Measurements from ENCODE around the gene TPTE2. TPM values are rescaled to one million over a fixed set of nuclear protein-coding genes. Genes with fewer than 3 reads are reported as not detected.
"Not testable (repeated sequence)": the region's sequence is repeated elsewhere in the genome, so short reads cannot be mapped to it uniquely, and the experiment has no call there.

The TPTE2 gene
- total RNA-seq = not detected

- ATAC-seq = not testable (repeated sequence)
- no CpG with 5 or more reads among the region's 32 CpGs for WGBS, 2 donors (ENCODE audit: low coverage in 1 of 2)
Observed at GRCh38 chr13:19561127-19561582, at the start of gene TPTE2. TSS of gene TPTE2 (minus strand) at chr13:19561532. CDS start at chr13:19503234, 58,298 bp downstream.

GRCh38 chr13:19607523-19608078 lies 46.3 kb upstream of the TPTE2 start:
- Histone ChIP-seq H3K36me3 (no peaks in the 10 kb centered on the region), H3K27me3 (peaks cover 34% of the 10 kb centered on the region), H3K4me1 (peaks cover 0 to 3% (median 0%) of the 10 kb centered on the region in 3 donors), H3K9me3 (no peaks in the 10 kb centered on the region), H3K4me3 (no peak overlapping the region), H3K27ac (no peak overlapping the region)
- WGBS, 2 donors (ENCODE audit: low coverage in 1 of 2) = 90 to 97% methylated on average over 8 to 10 of the region's 10 CpGs
- TF ChIP-seq POLR2A (IDR thresholded peaks at IDR 0.05) (no peak), EP300 (IDR thresholded peaks at IDR 0.05) (no peak), POLR2AphosphoS5 (IDR thresholded peaks at IDR 0.05) (no peak), CTCF (IDR thresholded peaks at IDR 0.05) (no peak)
- ATAC-seq = no peak

More at GRCh38 chr13:19561127-19561582, at the start of gene TPTE2:
- not testable (repeated sequence) for H3K36me3 ChIP-seq, H3K27ac ChIP-seq, H3K27me3 ChIP-seq, H3K9me3 ChIP-seq, H3K4me3 ChIP-seq, H3K4me1 ChIP-seq

DNA sequence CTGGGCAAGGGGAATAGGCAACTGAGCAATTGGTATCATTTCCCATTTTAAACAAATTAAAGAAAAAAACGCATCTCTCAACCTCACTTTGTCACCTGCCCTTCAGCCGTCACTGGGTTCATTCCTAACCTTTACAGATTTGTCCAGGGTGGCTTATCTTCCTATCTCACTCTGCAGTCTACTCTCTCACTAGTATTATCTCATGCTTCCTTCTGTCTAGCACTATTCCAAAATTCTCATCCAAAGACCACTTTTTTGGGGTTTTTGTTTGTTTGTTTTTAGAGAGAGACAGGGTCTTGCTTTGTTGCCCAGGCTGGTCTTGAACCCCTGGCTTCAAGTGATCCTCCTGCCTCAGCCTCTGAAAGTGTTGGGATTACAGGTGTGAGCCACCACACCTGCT lies 45.4 kb upstream of the TPTE2 start:
- ATAC-seq = no peak
- 86 to 93% methylated on average over 2 of the region's 2 CpGs for WGBS, 2 donors (ENCODE audit: low coverage in 1 of 2)
- no peaks in the 10 kb centered on the region for H3K36me3 ChIP-seq

GRCh38 chr13:19606152-19606551 lies 44.8 kb upstream of the TPTE2 start:
- Histone ChIP-seq H3K4me3 (no peak overlapping the region), H3K4me1 (peaks cover 0 to 15% (median 4%) of the 10 kb centered on the region in 3 donors), H3K9me3 (no peaks in the 10 kb centered on the region), H3K36me3 (no peaks in the 10 kb centered on the region), H3K27ac (no peak overlapping the region), H3K27me3 (peaks cover 48% of the 10 kb centered on the region)
- TF ChIP-seq CTCF (IDR thresholded peaks at IDR 0.05) (no peak), EP300 (IDR thresholded peaks at IDR 0.05) (no peak)
- ATAC-seq = no peak

More for the DNA sequence above, 45.4 kb upstream of the TPTE2 start:
- no peak overlapping the region for H3K27ac ChIP-seq
- H3K4me1 ChIP-seq = peaks cover 0 to 11% (median 4%) of the 10 kb centered on the region in 3 donors
- no peaks in the 10 kb centered on the region for H3K9me3 ChIP-seq
- no peak for TF ChIP-seq POLR2A (IDR thresholded peaks at IDR 0.05)
- TF ChIP-seq CTCF (IDR thresholded peaks at IDR 0.05) = no peak
- no peak for TF ChIP-seq EP300 (IDR thresholded peaks at IDR 0.05)
- TF ChIP-seq POLR2AphosphoS5 (IDR thresholded peaks at IDR 0.05) = no peak
- no peak overlapping the region for H3K4me3 ChIP-seq
- peaks cover 43% of the 10 kb centered on the region for H3K27me3 ChIP-seq

- WGBS, 2 donors (ENCODE audit: low coverage in 1 of 2) = 83 to 92% methylated on average over 2 to 3 of the region's 7 CpGs
Observed at GRCh38 chr13:19605161-19605955, 44.0 kb upstream of the TPTE2 start.

More at GRCh38 chr13:19605161-19605955, 44.0 kb upstream of the TPTE2 start:
- Histone ChIP-seq H3K27ac (no peak overlapping the region), H3K27me3 (peaks cover 50% of the 10 kb centered on the region), H3K4me3 (no peak overlapping the region), H3K4me1 (peaks cover 0 to 15% (median 4%) of the 10 kb centered on the region in 3 donors), H3K36me3 (no peaks in the 10 kb centered on the region), H3K9me3 (no peaks in the 10 kb centered on the region)
- no peak for ATAC-seq
- TF ChIP-seq CTCF (IDR thresholded peaks at IDR 0.05) (no peak), POLR2A (IDR thresholded peaks at IDR 0.05) (no peak), POLR2AphosphoS5 (IDR thresholded peaks at IDR 0.05) (no peak), EP300 (IDR thresholded peaks at IDR 0.05) (no peak)
